GM18870 (cell line): ENCODE results near the gene B3GNT5.

Experiments
- ATAC-seq: cut with Tn5 transposase; IDR thresholded peaks from one replicate; pipeline ENCODE4 v1.9.1; 2021; ENCODE audit warnings: moderate library complexity; ENCODE audit not compliant: unreplicated experiment

B3GNT5 gene

DNA sequence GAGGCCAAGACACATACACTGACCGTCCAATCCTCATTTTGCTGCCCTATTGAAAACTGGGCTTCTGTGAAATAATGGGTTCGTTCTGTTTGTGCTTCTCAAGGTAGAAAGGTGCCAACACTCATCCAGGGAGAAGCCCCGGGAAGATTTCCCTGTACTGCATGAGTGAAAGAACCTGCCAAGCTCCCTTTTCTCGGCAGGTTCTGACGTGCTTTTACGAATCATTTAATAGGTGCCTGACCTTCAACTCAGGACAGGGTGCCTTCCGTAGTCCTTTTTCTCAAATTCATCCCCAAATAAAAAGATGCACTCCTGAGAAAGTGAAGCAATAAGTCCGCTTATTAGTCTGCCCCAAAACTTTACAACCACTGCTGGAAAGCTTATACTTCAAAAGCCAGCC lies 64.2 kb downstream of the B3GNT5 start:
- ATAC-seq, result no peak

DNA sequence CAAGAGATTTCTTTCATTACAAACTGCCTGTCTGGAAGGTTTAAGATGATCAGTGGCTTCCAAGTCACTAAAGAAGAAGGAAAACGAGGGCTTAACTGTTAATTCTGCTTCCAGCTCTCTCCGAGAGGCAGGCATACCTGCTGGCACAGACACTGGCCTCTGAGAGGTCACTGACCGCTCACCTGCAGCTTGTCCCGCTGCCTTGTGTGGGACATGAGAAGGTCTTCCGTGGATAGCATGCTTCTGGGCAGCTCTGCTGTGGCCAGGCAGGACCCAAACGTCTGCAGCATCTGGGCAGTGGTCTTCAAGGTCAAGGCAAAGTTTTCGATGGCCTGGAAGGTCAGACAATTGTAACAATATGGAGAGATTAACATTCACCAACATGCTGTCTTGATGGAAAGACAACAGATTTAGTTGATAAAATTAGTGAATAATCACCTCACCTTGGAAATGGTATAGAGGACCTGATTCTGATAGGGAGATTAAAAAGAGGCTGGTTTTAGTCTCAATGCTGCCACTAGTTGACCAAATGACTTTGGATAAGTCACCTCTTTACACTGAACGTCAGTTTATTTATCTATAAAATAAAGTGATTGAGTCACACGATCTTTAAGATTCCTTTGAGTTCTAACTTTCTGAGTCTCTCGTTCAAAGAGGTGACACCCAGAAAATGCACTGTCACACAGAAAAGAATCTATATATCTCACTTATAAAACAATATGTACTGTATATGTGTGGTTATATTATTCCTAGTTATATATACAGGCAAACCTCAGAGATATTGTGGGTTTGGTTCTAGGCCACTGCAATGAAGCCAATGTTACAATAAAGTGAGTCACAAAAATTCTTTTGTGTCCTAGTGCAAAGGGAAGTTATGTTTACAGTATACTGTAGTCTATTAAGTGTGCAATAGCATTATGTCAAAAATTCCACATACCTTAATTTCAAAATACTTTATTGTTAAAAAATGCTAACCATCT lies 65.1 kb downstream of the B3GNT5 start:
- no peak for ATAC-seq

DNA sequence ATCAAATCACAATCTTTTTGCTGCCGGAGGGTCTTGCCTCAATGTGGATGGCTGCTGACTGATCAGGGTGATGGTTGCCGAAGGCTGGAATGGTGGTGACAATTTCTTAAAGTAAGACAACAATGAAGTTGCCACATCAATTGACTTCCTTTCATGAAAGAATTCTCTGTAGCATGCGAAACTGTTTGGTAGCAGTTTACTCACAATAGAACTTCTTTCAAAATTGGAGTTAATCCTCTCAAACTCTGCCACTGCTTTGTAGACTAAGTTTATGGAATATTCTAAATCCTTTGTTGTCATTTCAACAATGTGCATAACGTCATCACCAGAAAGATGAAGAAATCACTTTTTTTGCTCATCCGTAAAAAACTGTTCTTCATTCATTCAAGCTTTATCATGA lies 65.8 kb downstream of the B3GNT5 start:
- no peak for ATAC-seq

DNA sequence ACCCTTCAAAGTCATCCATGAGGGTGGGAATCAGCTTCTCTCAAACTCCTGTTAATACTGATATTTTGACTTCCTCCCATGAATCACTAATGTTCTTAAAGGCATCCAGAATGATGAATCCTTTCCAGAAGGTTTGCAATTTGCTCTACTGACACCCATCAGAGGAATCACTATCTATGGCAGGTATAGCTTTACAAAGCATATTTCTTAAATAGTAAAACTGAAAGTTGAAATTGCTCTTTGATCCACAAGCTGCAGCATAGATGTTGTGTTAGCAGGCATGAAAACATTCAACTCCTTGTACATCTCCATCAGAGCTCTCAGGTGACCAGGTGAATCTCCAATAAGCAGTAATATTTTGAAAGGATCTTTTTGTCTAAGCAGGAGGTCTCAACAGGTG lies 66.3 kb downstream of the B3GNT5 start:
- ATAC-seq, result no peak
